SK-N-SH (cell line): ENCODE data around the gene KIAA0513. TPM values are rescaled to one million over a fixed set of nuclear protein-coding genes. Genes with fewer than 3 reads are reported as not detected.
A peak's percentile ranks its signal among the peaks of the same experiment; 100 is the strongest.

Source experiments
- CTCF ChIA-PET: fragments of 300-600, 350-600 bp; formaldehyde crosslinking; extraction: SDS; loops from one replicate; lab custom pipeline; 2021; lab: Yijun Ruan, JAX
- POLR2A ChIA-PET: fragments of 350-600 bp; sonication (Branson Sonifier 250); formaldehyde crosslinking; extraction: SDS; loops from one replicate; lab custom pipeline; 2020; ENCODE audit warnings: antibody characterized with exemption, inconsistent platforms; lab: Yijun Ruan, JAX
- DNase-seq: peaks from one replicate; pipeline ENCODE4 v3.0.0; 2012
- H2AFZ ChIP-seq: fragments of 200-600 bp; sonication (generic); 2 replicates; pipeline ENCODE4 v1.8.1; 2016; ENCODE audit warnings: antibody characterized with exemption, mild to moderate bottlenecking, low read depth
- H3F3A ChIP-seq: fragments of 200-600 bp; sonication (generic); replicated peaks from 2 replicates; pipeline ENCODE3; 2016; ENCODE audit warnings: antibody characterized with exemption, mild to moderate bottlenecking; ENCODE audit not compliant: insufficient read depth
- H3K27ac ChIP-seq, 2 experiments: fragments of 200-500 bp in 1 of 2; fragments of 200-600 bp in 1 of 2; sonication (Bioruptor generic) in 1 of 2; sonication (generic), shearing (Covaris generic) in 1 of 2; 2 replicates each; pipeline versions ENCODE4 v1.5.1 to v1.6.1; 2014 to 2016; ENCODE audit warnings: low read depth in 2 of 2, inconsistent platforms in 1 of 2, low read length in 1 of 2, mild to moderate bottlenecking in 1 of 2, mixed read lengths in 1 of 2
- H3K27me3 ChIP-seq: fragments of 200-600 bp; sonication (generic), shearing (Covaris generic); 2 replicates; pipeline ENCODE4 v1.6.1; 2016; ENCODE audit warnings: mixed run types; ENCODE audit not compliant: insufficient read depth
- H3K36me3 ChIP-seq, 2 experiments: fragments of 200-500 bp in 1 of 2; fragments of 200-600 bp in 1 of 2; sonication (Bioruptor generic) in 1 of 2; sonication (generic) in 1 of 2; replicated peaks in 1 of 2; 2 replicates each; pipeline versions ENCODE3 to v1.5.1; 2014 to 2016; ENCODE audit warnings: low read length in 1 of 2, mild to moderate bottlenecking in 1 of 2; ENCODE audit not compliant: insufficient read depth in 2 of 2, control insufficient read depth in 1 of 2
- H3K4me1 ChIP-seq, 2 experiments: fragments of 200-500 bp in 1 of 2; fragments of 200-600 bp in 1 of 2; sonication (Bioruptor generic) in 1 of 2; sonication (generic), shearing (Covaris generic) in 1 of 2; 2 replicates each; pipeline versions ENCODE4 v1.5.1 to v1.6.1; 2014 to 2016; ENCODE audit warnings: low read depth in 1 of 2, low read length in 1 of 2, mixed run types in 1 of 2; ENCODE audit not compliant: insufficient read depth in 2 of 2, control insufficient read depth in 1 of 2
- H3K4me2 ChIP-seq: fragments of 200-600 bp; sonication (generic), shearing (Covaris generic); 2 replicates; pipeline ENCODE4 v1.6.1; 2017; ENCODE audit warnings: mixed run types
- H3K4me3 ChIP-seq, 2 experiments: fragments of 200-500 bp in 1 of 2; fragments of 200-600 bp in 1 of 2; sonication (Bioruptor generic) in 1 of 2; sonication (generic), shearing (Covaris generic) in 1 of 2; 2 replicates each; pipeline versions ENCODE4 v1.5.1 to v1.8.1; 2014 to 2016; ENCODE audit warnings: low read depth in 2 of 2, inconsistent platforms in 1 of 2, low read length in 1 of 2, mild to moderate bottlenecking in 1 of 2, mixed read lengths in 1 of 2, moderate library complexity in 1 of 2
- H3K79me2 ChIP-seq: fragments of 200-600 bp; sonication (generic); 2 replicates; pipeline ENCODE4 v1.8.1; 2017; ENCODE audit warnings: mild to moderate bottlenecking; ENCODE audit not compliant: insufficient read depth
- H3K9ac ChIP-seq: fragments of 200-600 bp; sonication (generic); 2 replicates; pipeline ENCODE4 v1.6.1; 2017; ENCODE audit warnings: mixed run types
- H3K9me2 ChIP-seq: fragments of 200-600 bp; sonication (generic); 2 replicates; pipeline ENCODE4 v1.6.1; 2017; ENCODE audit warnings: mixed run types
- H3K9me3 ChIP-seq: fragments of 200-600 bp; sonication (generic); 2 replicates; pipeline ENCODE4 v1.6.1; 2017; ENCODE audit warnings: mixed run types, mild to moderate bottlenecking, moderate library complexity
- H4K20me1 ChIP-seq: fragments of 200-600 bp; sonication (generic); 2 replicates; pipeline ENCODE4 v1.6.1; 2017; ENCODE audit warnings: mild to moderate bottlenecking, mixed run types; ENCODE audit not compliant: insufficient read depth
- CHD2 ChIP-seq: fragments of 150-350 bp; IDR thresholded peaks from 2 replicates; pipeline ENCODE4 v1.6.1; 2018; ENCODE audit warnings: low read length; ENCODE audit not compliant: partially characterized antibody
- ELF1 ChIP-seq: IDR thresholded peaks from 2 replicates; pipeline ENCODE4 v1.4.0; 2012
- EP300 ChIP-seq, 2 experiments: IDR thresholded peaks; 2 replicates each; pipeline versions ENCODE4 v1.4.0 to v1.6.1; 2012; ENCODE audit warnings: borderline replicate concordance in 1 of 2, low read depth in 1 of 2, low read length in 1 of 2
- FOXJ3 ChIP-seq: sonication (generic); formaldehyde crosslinking; IDR thresholded peaks from 2 replicates; pipeline ENCODE4 v1.5.1; 2020; ENCODE audit warnings: mild to moderate bottlenecking, missing genetic modification reagents
- NFIC ChIP-seq: IDR thresholded peaks from 2 replicates; pipeline ENCODE4 v1.4.0; 2012; ENCODE audit warnings: borderline replicate concordance
- NRF1 ChIP-seq: IDR thresholded peaks from 2 replicates; pipeline ENCODE4 v1.6.1; 2012; ENCODE audit warnings: low read depth, mild to moderate bottlenecking, low read length
- RCOR1 ChIP-seq: fragments of 150-350 bp; IDR thresholded peaks from 2 replicates; pipeline ENCODE4 v1.6.1; 2017; ENCODE audit warnings: antibody characterized with exemption, low read length
- TCF12 ChIP-seq: IDR thresholded peaks from 2 replicates; pipeline ENCODE4 v1.4.0; 2012
- WGBS: methylation state at CpG from one replicate; pipeline ENCODE4 v1.1.6; 2017; ENCODE audit warnings: low lambda C conversion rate; 5-methylcytosine and 5-hydroxymethylcytosine counted together
- polyA plus RNA-seq, 3 experiments: library from polyadenylated mRNA; depleted of rRNA; stranded (reverse); fragments of >200 nt; gene quantifications; 2 replicates each; pipeline ENCODE4 v1.2.3, GENCODE V29; 2012
- TF ChIP-seq, protein P1 (sequence below): IDR thresholded peaks from 2 replicates; pipeline ENCODE4 v1.4.0; 2012; ENCODE audit warnings: low read depth, borderline replicate concordance
- TF ChIP-seq, protein P2 (sequence below): fragments of 150-350 bp; IDR thresholded peaks from 2 replicates; pipeline ENCODE4 v1.6.1; 2017; ENCODE audit warnings: antibody characterized with exemption, low read length, low read depth, borderline replicate concordance
- TF ChIP-seq, protein P3 (sequence below): IDR thresholded peaks from 2 replicates; pipeline ENCODE4; 2012

KIAA0513 gene
- polyA plus RNA-seq, 1 of the 3 experiments (the other 2 are of a cell fraction): 6.5 TPM

DNA sequence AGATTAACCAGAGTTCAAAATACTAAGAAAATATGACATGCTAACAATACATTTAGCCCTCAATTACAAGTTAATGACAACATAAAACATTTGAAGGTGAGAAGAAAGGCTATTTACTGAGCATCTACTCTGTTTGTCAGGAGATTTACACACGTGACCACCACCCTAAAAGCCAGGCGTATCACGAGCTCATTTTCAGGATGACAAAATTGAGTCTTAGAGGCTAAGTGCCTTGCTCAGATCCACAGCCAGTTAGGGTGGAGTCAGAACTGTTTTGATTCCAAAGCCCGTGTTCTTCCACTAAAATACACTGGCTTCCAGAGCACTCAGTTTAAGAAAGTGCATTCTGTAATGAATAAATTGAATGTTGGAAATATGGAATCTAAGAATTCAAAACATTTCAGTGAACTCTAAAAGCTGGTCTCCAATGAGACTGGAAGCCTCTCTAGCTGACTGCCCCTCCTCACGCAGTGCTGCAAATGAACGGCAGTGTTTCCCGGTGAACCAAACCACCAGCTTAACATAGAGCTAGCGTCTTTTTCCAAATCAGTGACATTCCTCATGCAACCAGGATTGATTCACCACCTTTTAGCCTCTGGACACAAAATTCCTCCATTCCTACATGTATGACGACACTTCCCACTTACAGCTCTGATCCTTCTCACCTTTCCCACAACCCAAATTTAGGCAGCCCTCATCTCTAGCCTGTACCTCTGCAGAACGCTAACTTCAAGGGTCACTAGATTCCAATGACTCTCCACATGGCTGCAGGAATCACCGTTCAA lies 22.1 kb upstream of the KIAA0513 start (continued):
- TF ChIP-seq RCOR1: no peak
- TF ChIP-seq NRF1: no peak
- no peak for TF ChIP-seq FOXJ3 (CRISPR knock-in tag)
- no peak for TF ChIP-seq CHD2
- TF ChIP-seq, protein P1, sequence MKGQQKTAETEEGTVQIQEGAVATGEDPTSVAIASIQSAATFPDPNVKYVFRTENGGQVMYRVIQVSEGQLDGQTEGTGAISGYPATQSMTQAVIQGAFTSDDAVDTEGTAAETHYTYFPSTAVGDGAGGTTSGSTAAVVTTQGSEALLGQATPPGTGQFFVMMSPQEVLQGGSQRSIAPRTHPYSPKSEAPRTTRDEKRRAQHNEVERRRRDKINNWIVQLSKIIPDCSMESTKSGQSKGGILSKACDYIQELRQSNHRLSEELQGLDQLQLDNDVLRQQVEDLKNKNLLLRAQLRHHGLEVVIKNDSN: no peak
- TF ChIP-seq, protein P2, sequence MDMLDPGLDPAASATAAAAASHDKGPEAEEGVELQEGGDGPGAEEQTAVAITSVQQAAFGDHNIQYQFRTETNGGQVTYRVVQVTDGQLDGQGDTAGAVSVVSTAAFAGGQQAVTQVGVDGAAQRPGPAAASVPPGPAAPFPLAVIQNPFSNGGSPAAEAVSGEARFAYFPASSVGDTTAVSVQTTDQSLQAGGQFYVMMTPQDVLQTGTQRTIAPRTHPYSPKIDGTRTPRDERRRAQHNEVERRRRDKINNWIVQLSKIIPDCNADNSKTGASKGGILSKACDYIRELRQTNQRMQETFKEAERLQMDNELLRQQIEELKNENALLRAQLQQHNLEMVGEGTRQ: no peak

DNA sequence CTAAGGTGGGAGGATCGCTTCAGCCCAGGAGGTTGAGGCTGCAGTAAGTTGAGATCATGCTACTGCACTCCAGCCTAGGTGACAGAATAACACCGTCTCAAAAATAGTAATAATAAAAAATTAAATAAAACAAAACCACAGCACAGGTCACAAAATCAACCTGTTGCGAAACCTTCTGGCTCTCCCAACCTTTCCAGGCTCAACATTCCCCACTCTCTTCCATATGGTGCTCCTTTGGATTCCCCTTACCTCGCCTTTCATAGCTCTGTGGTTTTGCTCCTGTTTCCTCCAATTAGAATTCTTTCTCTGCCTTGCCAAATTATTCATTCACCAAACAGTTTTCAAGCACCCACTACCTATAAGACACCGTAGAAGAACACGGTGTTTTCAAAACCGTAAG lies 21.0 kb upstream of the KIAA0513 start:
- no peak overlapping the region for H3K4me2 ChIP-seq
- H3K9ac ChIP-seq: no peak overlapping the region
- H3K27me3 ChIP-seq: no peaks in the 10 kb centered on the region
- H3F3A ChIP-seq: peaks cover 23% of the 10 kb centered on the region
- peaks cover 20 to 32% of the 10 kb centered on the region in 2 experiments; a peak in 3 of 4 replicates for H3K4me1 ChIP-seq
- H3K79me2 ChIP-seq: peaks cover 94% of the 10 kb centered on the region
- peaks cover 8% of the 10 kb centered on the region for H4K20me1 ChIP-seq
- TF ChIP-seq NFIC (peak; percentile 21; the same call in 1 of the 2 replicates), ELF1 (no peak), TCF12 (peak; percentile 50; the same call in 1 of the 2 replicates), EP300 (IDR thresholded peaks at IDR 0.05; ENCODE audit: borderline replicate concordance in 1 of 2, low read depth in 1 of 2, low read length in 1 of 2) (peak in 1 of 2 experiments; percentile 42; a peak in 1 of 4 replicates)
- TF ChIP-seq, protein P3, sequence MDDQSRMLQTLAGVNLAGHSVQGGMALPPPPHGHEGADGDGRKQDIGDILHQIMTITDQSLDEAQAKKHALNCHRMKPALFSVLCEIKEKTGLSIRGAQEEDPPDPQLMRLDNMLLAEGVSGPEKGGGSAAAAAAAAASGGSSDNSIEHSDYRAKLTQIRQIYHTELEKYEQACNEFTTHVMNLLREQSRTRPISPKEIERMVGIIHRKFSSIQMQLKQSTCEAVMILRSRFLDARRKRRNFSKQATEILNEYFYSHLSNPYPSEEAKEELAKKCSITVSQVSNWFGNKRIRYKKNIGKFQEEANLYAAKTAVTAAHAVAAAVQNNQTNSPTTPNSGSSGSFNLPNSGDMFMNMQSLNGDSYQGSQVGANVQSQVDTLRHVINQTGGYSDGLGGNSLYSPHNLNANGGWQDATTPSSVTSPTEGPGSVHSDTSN: peak; percentile 54; the same call in 1 of the 2 replicates
- no peaks in the 10 kb centered on the region for H3K9me3 ChIP-seq
- 58% methylated on average over 7 of the region's 7 CpGs for WGBS
- peaks cover 0 to 10% of the 10 kb centered on the region in 2 experiments for H3K36me3 ChIP-seq
- no peak overlapping the region for H2AFZ ChIP-seq
- H3K9me2 ChIP-seq: no peaks in the 10 kb centered on the region
- no peak overlapping the region for H3K27ac ChIP-seq
- POLR2A ChIA-PET: no interaction called here
- CTCF ChIA-PET: interaction anchor here (2.2 to 2.3 kb wide), 2 partner anchors 36 kb away, joined by 8 to 12 read pairs; no protein-coding TSS in a partner anchor
- no peak overlapping the region for H3K4me3 ChIP-seq
- DNase-seq: no peak
